Measurements from ENCODE around the gene ZP3.
"Not testable (repeated sequence)": the region's sequence is repeated elsewhere in the genome, so short reads cannot be mapped to it uniquely, and the experiment has no call there.

Gene ZP3

GRCh38 chr7:76424413-76425111 lies at the start of gene ZP3:
TSS of gene ZP3 (plus strand) at chr7:76424950. CDS start at chr7:76424965, 15 bp downstream.
- in situ Hi-C loops (cut with HindIII; ENCODE audit: low sequenced_read_pairs) = loop anchor here (5.0 to 10.0 kb wide), 3 partner anchors 87 to 230 kb away; partner anchors contain the start of gene HSPB1

GRCh38 chr7:76375251-76375650 lies 49.5 kb upstream of the ZP3 start:
- in situ Hi-C loops (cut with HindIII; ENCODE audit: low sequenced_read_pairs) = no loop called here

- in situ Hi-C loops (cut with HindIII; ENCODE audit: low sequenced_read_pairs) = no loop called here
These were observed 47.4 kb upstream of the ZP3 start for GRCh38 chr7:76377186-76377918.

GRCh38 chr7:76380623-76380966 lies 44.2 kb upstream of the ZP3 start:
- in situ Hi-C loops (cut with HindIII; ENCODE audit: low sequenced_read_pairs) = no loop called here

- in situ Hi-C loops (cut with HindIII; ENCODE audit: low sequenced_read_pairs) = no loop called here
These were observed 42.9 kb upstream of the ZP3 start for GRCh38 chr7:76381814-76382213.

- in situ Hi-C loops (cut with HindIII; ENCODE audit: low sequenced_read_pairs) = no loop called here
These were observed 41.4 kb upstream of the ZP3 start for GRCh38 chr7:76383089-76383944.

GRCh38 chr7:76386691-76387260 lies 38.0 kb upstream of the ZP3 start:
- in situ Hi-C loops (cut with HindIII; ENCODE audit: low sequenced_read_pairs) = no loop called here

- in situ Hi-C loops (cut with HindIII; ENCODE audit: low sequenced_read_pairs) = not testable (repeated sequence)
These were observed 37.0 kb upstream of the ZP3 start for GRCh38 chr7:76387789-76388188.

GRCh38 chr7:76390092-76390491 lies 34.7 kb upstream of the ZP3 start:
- in situ Hi-C loops (cut with HindIII; ENCODE audit: low sequenced_read_pairs) = no loop called here

- in situ Hi-C loops (cut with HindIII; ENCODE audit: low sequenced_read_pairs) = no loop called here
These were observed 32.1 kb upstream of the ZP3 start for GRCh38 chr7:76392531-76393115.

- in situ Hi-C loops (cut with HindIII; ENCODE audit: low sequenced_read_pairs) = no loop called here
These were observed 31.4 kb upstream of the ZP3 start for GRCh38 chr7:76393116-76394031.

- in situ Hi-C loops (cut with HindIII; ENCODE audit: low sequenced_read_pairs) = no loop called here
These were observed 29.8 kb upstream of the ZP3 start for GRCh38 chr7:76394957-76395356.

- in situ Hi-C loops (cut with HindIII; ENCODE audit: low sequenced_read_pairs) = not testable (repeated sequence)
These were observed 29.2 kb upstream of the ZP3 start for GRCh38 chr7:76395605-76395964.

- in situ Hi-C loops (cut with HindIII; ENCODE audit: low sequenced_read_pairs) = no loop called here
These were observed 28.6 kb upstream of the ZP3 start for GRCh38 chr7:76395965-76396726.

- in situ Hi-C loops (cut with HindIII; ENCODE audit: low sequenced_read_pairs) = no loop called here
These were observed 27.9 kb upstream of the ZP3 start for GRCh38 chr7:76396864-76397263.

GRCh38 chr7:76397409-76398183 lies 27.2 kb upstream of the ZP3 start:
- in situ Hi-C loops (cut with HindIII; ENCODE audit: low sequenced_read_pairs) = no loop called here

GRCh38 chr7:76400248-76400647 lies 24.5 kb upstream of the ZP3 start:
- in situ Hi-C loops (cut with HindIII; ENCODE audit: low sequenced_read_pairs) = no loop called here

GRCh38 chr7:76403097-76403496 lies 21.7 kb upstream of the ZP3 start:
- in situ Hi-C loops (cut with HindIII; ENCODE audit: low sequenced_read_pairs) = not testable (repeated sequence)

Measured in endothelial cell of hepatic sinusoid (primary cell).